Chondrocyte (in vitro differentiated cells): ENCODE results near the gene SUN1. TPM values are rescaled to one million over a fixed set of nuclear protein-coding genes. Genes with fewer than 3 reads are reported as not detected.

Experiments used
- DNase-seq: peaks from one replicate; pipeline ENCODE4 v3.0.0; 2021; ENCODE audit warnings: mixed read lengths, low spot score
- H3K27ac Mint-ChIP-seq: one replicate; pipeline ENCODE4 v1.8.0; 2021; ENCODE audit warnings: mild to moderate bottlenecking, moderate library complexity, mixed read lengths; ENCODE audit not compliant: unreplicated experiment
- H3K27me3 Mint-ChIP-seq: 2 replicates; pipeline ENCODE4 v1.8.0; 2021; ENCODE audit warnings: low read depth, mixed read lengths
- H3K36me3 Mint-ChIP-seq: 2 replicates; pipeline ENCODE4 v1.8.0; 2021; ENCODE audit warnings: low read depth, mixed read lengths
- H3K4me1 Mint-ChIP-seq: 2 replicates; pipeline ENCODE4 v1.8.0; 2021; ENCODE audit warnings: low read depth, mild to moderate bottlenecking, mixed read lengths
- H3K4me3 Mint-ChIP-seq: one replicate; pipeline ENCODE4 v1.8.0; 2021; ENCODE audit warnings: mild to moderate bottlenecking, moderate library complexity, mixed read lengths; ENCODE audit not compliant: unreplicated experiment
- H3K9me3 Mint-ChIP-seq: 2 replicates; pipeline ENCODE4 v1.8.0; 2021; ENCODE audit warnings: low read depth, mixed read lengths
- CTCF ChIP-seq: fragments of 200-600 bp; sonication (generic); IDR thresholded peaks from 2 replicates; pipeline ENCODE4 v1.5.0; 2021; ENCODE audit warnings: antibody characterized with exemption, mild to moderate bottlenecking, moderate library complexity
- long read RNA-seq: library from polyadenylated mRNA; stranded (forward); transcript quantifications from one replicate; pipeline ENCODE4 v2.0.0, GENCODE V29; 2021
- total RNA-seq: library from RNA; stranded (reverse); gene quantifications from 3 replicates; pipeline ENCODE4 v1.2.1, GENCODE V29; 2021

Gene SUN1, protein sequence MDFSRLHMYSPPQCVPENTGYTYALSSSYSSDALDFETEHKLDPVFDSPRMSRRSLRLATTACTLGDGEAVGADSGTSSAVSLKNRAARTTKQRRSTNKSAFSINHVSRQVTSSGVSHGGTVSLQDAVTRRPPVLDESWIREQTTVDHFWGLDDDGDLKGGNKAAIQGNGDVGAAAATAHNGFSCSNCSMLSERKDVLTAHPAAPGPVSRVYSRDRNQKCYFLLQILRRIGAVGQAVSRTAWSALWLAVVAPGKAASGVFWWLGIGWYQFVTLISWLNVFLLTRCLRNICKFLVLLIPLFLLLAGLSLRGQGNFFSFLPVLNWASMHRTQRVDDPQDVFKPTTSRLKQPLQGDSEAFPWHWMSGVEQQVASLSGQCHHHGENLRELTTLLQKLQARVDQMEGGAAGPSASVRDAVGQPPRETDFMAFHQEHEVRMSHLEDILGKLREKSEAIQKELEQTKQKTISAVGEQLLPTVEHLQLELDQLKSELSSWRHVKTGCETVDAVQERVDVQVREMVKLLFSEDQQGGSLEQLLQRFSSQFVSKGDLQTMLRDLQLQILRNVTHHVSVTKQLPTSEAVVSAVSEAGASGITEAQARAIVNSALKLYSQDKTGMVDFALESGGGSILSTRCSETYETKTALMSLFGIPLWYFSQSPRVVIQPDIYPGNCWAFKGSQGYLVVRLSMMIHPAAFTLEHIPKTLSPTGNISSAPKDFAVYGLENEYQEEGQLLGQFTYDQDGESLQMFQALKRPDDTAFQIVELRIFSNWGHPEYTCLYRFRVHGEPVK
- total RNA-seq, result 125 to 139 TPM (median 134 TPM) in 3 replicates
- long read RNA-seq, full-length matches to known transcripts, result 7 of 367 reads
- long read RNA-seq, partial matches to known transcripts, result 42 of 367 reads
- long read RNA-seq, other reads (novel, unspliced or antisense), result 318 of 367 reads

- Mint-ChIP-seq H3K4me1 (peaks cover 66% of the 10 kb centered on the region), H3K36me3 (peaks cover 4% of the 10 kb centered on the region), H3K9me3 (no peaks in the 10 kb centered on the region), H3K27me3 (no peaks in the 10 kb centered on the region), H3K27ac (peak within 1 kb of the TSS; percentile 97), H3K4me3 (peak within 1 kb of the TSS; percentile 61)
- DNase-seq, result peak; percentile 71
- TF ChIP-seq CTCF, result peak; percentile 49
These were observed at the start of gene SUN1 for GRCh38 chr7:832167-832967. Gene SUN1 (plus strand): TSS chr7:832476. CDS start chr7:832525, 49 bp downstream.

DNA sequence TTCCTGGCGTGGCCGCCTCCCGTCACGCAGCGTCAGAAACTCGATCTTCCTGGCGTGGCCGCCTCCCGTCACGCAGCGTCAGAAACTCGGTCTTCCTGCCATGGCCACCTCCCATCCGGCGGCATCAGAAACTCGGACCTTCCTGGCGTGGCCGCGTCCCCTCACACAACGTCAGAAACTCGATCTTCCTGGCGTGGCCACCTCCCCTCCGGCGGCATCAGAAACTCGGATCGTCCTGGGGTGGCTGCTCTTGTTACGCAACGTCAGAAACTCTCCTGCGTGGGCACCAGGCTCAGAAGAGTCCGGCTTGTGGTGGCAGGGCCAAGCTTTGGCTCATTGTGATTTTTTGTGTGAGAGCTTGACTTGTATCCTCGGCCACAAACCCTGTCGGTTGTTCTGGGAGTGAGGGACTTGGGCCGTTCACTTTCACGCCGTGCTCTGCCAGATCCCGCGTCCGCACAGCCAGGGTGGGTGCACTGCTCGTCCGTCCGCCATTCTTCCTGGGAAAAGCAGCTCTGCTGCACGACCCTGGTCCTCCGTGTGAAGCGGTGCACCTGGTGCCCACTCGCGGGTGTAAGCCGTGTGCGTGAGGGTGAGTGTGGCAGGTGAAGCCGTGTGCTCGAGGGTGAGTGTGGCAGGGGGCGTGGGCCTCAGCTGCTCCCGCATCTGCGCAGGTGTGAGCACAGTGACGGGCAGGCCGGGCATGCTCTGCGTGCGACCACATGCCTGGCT is 49.4 kb upstream of the SUN1 start:
- no peaks in the 10 kb centered on the region for H3K27me3 Mint-ChIP-seq
- no peak for DNase-seq

GRCh38 chr7:783556-784490 is 48.5 kb upstream of the SUN1 start:
- Mint-ChIP-seq H3K9me3 (no peaks in the 10 kb centered on the region), H3K27me3 (no peaks in the 10 kb centered on the region), H3K4me3 (no peak overlapping the region), H3K27ac (peak overlapping the region; percentile 65), H3K4me1 (peaks cover 32% of the 10 kb centered on the region), H3K36me3 (peaks cover 20% of the 10 kb centered on the region)
- TF ChIP-seq CTCF, result no peak
- no peak for DNase-seq

More for the DNA sequence above, 49.4 kb upstream of the SUN1 start:
- Mint-ChIP-seq H3K4me1 (peaks cover 40% of the 10 kb centered on the region), H3K4me3 (no peak overlapping the region), H3K36me3 (peaks cover 18% of the 10 kb centered on the region), H3K27ac (no peak overlapping the region), H3K9me3 (no peaks in the 10 kb centered on the region)
- no peak for TF ChIP-seq CTCF

DNA sequence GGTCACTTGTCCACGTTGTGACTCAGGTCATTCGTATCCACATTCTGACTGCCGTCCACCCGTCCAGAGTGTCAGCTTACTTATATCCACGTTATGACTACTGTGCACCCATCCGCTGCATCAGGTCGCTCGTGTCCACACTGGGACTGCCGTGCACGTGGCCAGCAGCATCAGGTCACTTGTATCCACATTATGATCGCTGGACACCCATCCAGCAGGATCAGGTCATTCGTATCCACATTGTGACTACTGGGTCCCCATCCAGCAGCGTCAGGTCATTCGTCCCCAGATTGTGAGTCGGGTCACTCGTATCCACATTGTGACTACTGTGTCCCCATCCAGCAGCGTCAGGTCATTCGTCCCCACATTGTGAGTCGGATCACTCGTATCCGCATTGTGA is 47.3 kb upstream of the SUN1 start:
- Mint-ChIP-seq H3K4me3 (no peak overlapping the region), H3K27ac (no peak overlapping the region), H3K9me3 (no peaks in the 10 kb centered on the region), H3K4me1 (peaks cover 21% of the 10 kb centered on the region), H3K27me3 (no peaks in the 10 kb centered on the region), H3K36me3 (peaks cover 22% of the 10 kb centered on the region)
- no peak for DNase-seq
- TF ChIP-seq CTCF, result no peak
